Measurements from ENCODE around the gene TCIRG1.

Gene TCIRG1

DNA sequence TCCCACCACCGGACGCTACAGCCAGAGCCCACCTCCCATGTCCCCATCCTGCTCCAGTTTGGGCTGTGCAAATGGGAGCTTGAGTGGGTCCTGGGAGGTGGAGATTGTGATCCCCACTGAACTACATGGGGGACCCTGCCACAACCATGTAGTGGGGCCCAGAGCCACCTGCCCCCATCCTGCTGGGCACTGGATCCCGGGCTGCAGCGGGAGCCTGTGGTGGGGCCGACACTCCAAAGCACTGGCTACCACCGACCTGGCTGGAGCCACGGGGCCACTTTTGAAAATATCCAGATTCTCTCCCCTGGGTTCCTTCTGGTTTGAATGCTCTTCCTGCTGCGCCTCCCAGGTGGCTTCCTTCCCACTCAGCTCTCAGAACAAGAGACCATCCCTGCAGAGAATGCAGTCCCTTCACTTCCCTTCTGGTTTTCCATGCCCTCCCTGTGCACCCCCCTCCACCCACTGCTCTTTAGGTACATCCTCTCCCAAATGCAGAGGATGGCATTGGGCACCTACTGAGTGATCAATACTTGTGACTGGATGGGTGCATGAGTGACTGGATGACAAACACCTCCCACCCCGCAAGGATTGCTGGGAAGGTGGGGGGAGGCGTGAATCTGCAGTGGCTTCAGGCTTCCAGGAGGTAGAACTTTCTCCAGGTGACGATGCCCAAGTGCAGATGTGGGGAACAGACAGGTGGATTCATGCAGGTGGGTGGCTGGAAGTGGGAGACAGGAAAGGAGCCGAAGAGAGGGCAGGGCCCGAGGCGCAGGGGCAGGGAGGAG is 34.1 kb upstream of the TCIRG1 start:
- DNase-seq (ENCODE audit: low spot score) = no peak

DNA sequence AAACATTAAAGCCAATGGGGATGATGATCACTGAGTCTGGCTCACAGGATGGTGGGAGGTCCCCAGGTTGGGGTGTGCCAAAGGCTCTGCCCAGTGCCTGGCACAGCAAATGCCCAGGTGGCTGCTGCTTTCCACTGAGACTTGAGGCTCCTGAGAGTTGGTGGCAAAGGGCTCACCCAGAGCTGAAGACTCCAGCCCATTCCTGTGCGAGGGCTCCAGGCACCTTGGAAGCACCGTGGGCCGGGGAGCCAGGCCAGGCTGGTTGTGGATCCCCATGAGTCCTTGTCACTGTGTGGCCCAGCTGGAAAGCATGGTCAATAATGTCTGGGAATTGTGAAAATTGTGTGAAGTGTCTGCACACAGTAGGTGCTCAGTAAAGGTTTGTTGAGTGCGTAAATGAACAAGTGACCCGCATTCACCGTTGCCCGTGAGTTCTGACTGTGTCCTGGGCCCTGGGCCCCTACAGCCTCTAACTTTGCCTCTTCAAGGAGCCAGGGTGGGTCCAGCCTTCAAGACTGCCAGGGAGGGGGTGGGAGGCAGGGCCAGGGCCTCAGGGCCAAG is 32.1 kb upstream of the TCIRG1 start:
- no peak for DNase-seq (ENCODE audit: low spot score)

DNA sequence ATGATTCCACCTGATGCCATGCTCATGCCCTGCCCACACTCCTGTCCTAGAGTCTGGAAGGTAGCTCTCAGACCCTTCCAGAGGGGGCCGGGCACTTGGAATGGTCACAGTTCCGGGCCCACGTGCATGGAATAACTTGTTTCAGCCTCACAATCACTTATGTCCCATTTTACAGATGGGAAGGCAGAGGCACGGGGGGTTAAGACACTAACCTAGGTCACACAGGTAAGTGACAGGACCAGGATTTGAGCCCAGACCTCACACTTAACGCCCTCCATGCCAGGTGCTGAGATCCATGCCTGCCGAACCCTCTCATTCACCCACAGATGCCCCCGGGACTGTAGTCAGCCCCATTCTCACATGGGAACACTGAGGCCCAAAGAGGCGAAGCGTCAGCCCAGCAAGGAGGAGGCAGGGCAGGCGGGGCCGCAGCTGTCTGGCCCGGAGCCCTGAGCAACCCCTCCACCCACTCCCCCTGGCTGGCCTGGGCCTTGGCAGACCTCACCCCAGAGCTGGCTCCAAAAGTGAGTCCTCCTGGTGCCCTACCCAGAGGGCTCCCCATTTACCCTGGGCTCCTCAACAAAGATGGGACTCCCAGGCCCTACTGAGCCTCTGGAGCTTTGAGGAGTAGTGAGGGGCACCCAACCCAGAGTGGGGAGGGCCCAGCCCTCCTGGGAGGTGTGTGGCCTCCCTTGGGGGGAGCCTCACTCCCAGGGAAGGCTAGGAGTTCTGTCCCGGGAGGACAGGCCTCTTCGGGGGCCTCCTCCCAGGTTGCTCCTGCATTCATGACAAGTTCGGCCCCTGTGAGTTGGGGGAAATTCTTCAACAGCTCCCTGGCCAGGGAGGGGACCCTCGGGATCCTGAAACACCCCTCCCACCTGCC is 31.1 kb upstream of the TCIRG1 start:
- no peak for DNase-seq (ENCODE audit: low spot score)

DNA sequence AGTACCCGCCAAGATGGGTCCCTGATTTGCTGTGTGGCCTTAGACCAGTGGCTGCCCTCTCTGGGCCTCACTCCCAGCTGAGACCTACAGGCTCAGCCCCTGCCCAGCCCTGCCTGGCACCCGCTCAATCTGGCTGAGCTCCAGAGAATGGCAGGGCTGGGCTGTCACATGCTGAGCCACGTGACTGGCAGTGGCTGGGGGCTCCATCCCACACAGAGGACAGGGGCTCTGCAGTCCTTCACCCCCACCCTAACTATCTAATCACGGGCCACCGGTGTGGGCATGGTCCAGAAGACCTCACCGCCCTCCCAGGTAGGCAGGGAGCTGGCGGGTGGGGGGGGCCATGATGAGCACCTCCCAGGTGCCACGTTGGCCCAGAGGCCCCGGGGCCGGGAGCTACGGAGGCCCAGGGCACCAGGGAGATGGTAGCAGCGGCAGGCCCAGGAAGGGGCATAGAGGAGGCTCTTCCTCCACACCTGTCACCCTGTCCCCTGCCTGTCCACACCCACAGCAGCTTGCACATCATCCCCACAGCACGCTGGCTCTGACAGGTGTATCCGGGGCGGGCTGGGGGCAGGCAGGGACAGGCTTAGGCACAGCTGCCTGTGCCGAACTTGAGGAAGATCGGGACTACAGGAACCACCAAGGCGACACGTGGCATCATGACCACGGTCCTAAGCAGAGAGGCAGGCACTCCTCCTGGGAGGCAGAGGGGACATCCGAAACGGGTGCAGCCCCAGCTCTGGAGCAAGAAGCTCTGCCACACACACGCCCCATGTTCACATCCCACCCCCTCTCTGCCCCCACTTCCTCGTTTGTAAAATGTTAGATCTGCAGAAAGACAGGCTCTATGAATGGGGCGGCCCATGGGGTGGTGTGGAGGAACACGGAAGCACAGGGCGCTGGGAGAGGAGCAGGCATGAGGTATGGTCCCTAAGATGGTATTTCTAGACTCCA is 30.2 kb upstream of the TCIRG1 start:
- DNase-seq (ENCODE audit: low spot score) = no peak

DNA sequence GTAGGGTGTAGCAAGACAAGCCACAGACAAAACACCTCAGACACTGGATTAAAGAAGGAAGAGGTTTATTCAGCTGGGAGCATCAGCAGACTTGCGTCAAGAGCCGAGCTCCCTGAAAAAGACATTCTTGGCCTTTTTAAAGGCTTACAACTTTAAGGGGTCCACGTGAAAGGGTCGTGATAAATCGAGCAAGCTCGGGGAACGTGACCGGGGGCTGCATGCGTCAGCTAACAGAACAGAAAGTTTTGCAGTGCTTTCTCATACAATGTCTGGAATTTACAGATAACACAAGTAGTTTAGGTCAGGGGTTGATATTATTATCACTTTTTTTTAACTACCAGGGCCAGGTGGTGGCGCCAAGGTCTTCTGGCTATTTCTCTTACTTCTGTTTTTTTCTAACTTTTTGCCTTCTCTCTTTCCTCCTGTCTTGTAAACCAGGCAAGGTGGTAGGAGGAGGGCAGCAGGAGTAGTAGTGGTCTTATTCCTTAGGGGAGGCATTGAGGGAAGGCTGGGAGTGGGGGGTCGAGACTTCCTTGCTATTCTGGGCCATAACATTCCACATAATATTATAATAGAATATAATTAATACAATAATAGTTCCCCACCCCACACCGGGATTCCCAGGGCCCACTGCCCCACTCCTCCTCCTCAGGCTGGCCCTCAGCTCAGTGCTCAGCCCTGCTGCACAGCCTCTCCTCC is 29.3 kb upstream of the TCIRG1 start:
- DNase-seq (ENCODE audit: low spot score) = no peak

DNA sequence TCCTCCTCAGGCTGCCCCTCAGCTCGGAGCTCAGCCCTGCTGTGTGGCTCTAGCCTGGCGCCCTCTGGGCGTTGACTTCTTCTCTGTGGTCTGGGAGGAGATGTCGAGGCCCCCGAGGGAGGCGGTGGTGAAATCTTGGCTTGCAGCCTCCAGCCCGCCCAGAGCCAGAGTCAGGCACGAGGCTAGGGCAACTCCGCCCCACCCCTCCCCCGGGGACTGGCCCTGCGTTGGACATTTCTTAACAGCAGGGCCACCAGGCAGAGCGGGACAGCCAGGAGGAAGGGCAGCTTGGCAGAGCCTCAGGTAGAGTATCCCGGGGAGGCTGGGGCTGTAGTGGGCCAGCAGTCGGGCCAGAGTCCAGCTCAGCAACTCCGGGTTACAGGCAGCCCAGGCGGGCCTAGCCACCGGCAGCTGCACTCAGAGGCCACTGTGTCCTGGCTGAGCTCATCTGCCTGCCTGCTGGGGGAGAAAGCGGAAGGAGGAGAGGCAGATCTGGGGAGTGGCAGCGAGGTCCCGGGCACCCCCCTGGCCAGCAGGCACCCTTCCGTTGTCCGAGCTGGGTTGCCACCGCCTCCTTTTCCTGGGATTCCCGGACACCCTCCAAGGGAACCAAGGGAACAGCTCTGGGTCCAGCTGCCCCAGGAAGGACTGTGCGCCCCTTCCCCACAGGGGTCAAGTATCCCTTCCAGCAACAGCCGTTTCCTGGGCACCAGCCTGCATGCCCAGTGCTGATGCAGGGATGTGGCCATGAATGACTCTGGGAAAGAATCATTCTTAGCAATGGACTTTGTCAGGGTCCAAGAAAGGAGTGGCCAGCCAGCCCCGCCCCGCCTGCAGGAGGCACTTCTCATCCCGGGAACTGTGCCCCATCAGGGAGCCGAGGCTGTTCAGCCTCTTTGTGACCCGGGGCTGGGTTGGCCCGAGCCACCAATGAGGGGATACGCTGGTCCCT is 28.5 kb upstream of the TCIRG1 start, which contains the start of gene ALDH3B1:
TSS of gene ALDH3B1 (plus strand) at position 238 of the 952 bp plus-strand sequence. CDS start 4,971 bp downstream, outside the sequence.
- DNase-seq (ENCODE audit: low spot score) = no peak

DNA sequence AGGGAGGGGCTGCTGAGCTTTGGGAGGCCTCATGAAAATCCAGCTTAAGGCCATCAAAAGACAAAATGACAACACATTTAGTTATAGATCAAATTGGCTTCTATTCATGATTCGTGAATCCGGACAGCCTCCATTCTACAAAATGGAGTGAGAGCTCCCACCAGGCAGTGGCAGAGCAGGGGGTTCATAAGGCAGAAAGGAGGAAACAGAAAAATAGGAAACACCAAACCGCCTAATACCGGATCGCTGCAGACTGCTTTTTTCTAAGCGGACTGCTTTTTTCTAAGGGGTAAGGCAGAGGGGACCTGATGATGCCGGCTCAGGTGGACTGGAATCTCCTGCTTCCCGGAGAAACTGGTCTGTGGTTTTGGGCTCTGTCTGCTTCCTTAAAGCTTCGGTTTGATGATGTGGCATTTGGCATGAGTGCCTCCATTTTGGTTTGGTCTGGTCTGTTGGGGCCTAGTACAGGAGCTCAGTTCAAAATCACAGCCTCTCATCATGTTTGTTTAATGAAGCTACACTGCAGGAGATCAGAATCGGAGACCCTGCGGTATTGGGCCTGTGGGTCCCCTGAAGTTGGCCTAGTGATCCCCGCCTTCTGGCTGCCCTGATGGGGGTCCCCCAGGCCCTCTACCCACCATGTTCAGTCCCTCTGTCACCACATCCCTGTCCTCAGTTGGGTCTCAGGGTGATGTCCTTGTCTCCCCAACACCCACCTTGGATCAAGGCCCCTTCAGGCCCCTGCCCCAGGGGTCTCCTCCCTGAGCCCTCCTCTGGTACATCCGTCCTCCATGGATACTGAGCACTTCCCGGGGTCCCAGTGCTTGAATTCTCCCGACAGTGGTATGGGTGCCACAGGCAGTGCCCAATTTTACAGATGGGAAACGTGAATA is 27.5 kb upstream of the TCIRG1 start:
- no peak for DNase-seq (ENCODE audit: low spot score)

DNA sequence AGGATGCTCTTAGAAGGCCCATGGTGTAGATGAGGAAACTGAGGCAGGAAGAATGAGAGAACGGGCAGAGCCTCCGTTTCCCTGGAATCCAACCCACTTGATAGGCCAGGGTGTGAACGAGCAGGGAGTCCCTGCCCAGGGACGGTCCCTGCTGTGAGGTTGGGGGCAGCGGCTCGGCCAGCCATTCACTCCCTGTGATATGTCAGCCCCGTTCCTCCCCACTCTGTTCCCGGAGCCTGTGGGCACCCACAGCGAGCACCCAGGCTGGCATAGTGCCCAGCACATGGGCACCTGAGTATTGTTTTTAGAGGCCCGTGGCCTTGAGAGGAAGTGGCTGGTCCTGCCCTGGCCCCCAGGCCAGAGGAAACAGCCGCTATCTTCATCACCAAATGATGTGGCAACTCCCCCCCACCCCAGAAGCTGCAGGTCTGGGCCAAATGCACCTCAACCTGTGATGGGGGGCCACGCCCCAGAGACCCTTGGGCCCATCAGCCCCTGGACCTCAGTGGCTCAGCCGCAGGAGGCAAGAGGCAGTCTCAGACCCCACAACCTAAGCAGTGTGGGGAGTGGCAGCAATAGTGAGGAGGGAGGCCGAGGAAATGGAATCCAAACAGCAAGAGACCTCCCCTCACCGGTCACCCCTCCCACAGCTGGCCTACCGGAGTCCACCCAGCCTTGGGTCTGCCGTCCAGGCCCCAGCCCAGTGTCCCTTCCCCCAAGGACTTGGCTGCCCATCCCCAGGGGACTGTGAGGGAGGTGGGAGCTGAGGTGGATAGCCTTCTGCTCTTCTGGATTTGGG is 26.6 kb upstream of the TCIRG1 start:
- DNase-seq (ENCODE audit: low spot score) = no peak

DNA sequence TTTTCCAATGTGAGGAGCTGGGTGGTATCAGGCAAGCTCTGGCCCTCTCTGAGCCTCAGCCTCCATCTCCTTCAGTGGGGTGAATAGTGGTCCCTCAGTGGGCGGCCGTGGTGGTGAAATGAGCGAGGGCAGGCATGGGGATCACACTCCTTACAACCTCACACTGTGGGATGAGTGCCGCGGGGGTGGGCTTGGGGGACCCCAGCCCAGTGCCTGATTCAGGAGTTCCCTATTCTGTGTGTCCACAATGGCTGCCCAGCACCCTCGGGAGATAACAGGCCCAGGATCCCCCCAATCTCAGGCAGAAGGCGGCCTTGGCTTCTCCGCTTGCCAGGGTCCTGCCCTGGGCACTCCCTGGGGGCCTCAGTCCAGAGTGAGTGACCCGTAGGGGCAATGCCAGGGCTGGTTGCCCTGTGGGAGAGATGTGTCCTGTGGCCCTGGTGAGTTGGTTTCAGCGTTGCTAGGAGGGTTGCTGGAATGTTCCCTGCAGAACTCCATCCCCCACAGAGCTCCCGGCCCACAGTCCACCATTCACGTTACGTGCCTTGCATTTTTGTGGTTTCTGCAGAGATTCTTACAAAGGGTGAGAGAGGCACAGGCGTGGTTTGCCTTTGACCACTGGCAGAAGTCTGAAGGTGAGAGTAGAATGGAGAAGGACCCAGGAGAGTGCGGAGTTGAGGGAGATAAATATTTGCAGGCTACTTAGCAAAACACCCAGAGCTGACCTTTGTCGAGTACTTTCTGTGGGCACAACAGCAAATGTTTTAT is 25.8 kb upstream of the TCIRG1 start:
- DNase-seq (ENCODE audit: low spot score) = no peak

DNA sequence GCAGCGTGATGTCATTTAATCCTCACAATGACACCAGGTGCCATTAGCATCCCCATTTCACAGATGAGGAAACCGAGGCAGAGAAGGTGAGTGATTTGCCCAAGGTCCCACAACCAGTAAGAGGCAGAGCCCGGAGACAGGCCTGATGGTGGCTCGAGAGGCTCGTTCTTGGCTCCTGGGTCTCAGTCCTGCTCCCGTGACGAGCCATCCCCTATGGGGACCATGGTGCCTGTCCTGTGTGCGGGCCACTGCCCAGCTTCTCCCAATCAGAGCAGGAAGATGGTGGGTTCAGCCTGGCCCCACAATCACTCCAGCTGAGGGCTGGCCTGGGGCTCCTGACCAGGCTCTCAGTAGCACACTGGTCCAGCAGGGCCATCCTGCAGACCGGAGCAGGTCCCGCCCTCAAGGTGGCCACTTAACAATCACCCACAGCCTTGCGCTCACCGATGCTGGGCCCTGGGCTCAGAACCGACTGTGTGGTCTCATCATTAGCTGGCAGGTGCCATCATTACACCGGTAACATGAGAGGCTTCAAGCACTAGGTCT is 25.1 kb upstream of the TCIRG1 start:
- DNase-seq (ENCODE audit: low spot score) = no peak

DNA sequence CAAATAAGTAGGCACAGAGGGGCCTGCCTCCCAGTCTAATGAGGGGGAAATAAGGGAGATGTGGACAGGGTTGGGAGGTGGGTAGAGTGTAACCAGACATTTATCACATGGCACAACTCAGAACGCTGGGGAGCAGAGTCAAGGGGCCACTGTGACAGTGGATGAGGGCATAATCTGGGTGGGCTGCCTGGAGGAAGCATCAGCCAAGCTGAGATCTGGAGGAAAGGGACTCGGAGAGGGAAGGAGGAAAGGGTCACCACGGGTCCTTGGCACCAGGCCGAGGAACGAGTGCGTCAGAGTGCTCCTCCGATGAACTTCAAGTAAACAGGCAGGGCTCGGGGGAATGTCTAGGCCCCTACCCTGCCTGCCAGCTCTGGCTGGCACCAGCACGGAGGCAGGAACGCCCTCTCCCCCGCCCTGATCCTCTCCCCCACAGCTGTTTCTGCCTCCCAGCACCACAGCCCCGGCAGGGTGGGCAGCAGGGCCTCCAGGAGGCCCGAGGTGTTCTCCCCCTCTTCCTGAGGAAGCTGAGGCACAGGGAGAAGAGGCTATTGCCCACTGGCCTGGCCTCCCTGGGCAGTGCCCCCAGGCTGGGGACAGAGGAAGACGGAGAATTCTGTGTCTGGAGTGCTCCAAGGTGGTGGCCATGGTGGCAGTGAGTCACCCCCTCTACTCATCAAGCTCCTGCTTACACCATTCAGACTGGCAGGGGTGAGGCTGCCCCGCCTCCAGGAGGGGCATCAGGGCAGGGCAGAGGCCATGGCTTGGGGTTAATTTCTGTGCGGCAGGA is 24.5 kb upstream of the TCIRG1 start:
- DNase-seq (ENCODE audit: low spot score) = no peak

DNA sequence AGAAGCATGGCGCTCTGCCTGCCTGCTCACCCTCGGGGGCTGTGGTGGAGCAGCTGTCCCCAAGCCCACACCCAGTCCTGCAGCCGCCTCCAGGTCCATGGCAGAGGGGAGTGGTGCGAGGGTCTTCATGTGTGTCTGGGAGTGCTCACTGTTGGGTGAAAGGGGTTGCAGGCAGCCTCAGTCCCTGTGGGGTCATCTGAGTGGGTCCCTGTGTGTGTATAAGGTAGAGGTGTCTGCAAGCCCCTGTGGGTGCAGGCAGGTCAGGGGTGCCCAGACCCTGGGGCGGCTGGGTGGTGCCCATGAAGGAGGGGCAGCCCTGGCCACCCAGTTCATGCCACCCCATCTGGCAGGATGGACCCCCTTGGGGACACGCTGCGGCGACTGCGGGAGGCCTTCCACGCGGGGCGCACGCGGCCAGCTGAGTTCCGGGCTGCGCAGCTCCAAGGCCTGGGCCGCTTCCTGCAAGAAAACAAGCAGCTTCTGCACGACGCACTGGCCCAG is 23.8 kb upstream of the TCIRG1 start:
- no peak for DNase-seq (ENCODE audit: low spot score)

DNA sequence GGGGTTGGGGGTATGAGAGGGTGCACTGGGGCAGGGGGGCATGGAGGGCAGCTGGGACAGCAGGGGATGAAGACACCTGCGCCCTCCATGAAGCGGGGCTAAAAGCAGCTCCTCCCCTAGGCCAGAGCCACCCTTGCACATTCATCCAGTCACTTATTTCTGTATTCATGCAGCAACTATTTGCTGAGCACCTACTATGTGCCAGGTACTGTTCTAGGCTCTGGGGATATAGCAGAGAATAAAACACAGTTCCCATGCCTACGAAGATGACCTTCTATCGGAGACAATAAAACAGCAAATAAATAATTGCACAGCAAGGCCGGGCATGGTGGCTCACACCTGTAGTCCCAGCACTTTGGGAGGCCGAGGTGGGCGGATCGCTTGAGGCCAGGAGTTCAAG is 23.4 kb upstream of the TCIRG1 start:
- DNase-seq (ENCODE audit: low spot score) = no peak

DNA sequence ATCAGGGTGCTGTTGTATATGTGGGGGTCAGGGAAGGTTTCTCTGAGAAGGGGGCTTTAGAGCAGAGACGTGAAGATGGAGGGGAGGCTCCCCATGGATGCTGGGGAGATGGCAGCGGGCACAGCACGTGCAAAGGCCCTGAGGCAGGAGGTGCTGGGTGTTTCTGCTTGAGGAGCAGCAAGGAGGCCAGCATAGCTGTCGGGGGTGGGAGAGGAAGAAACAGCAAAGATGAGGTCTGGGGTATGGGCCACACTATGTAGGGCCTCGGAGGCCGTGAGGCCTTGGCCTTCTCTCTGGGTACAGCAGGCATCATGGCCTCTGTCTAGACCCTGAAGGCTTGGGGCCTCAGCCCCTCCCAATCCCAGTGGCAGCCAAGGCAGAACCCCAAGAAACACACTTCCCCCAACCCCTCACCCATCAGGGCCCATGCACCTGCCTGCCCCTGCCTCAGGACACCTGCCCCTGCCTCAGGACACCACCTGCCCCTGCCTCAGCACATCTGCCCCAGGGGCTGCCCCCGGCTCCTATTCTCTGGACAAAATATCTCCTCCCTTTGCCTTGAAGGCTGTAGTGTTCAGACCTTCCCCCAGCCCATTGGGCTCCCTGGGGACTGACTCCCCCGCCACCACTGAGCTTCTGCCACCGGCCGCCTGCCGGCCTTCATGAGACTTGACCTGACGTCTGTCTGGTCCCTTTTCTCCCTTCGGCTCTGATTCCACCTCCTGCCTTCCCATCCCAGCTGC is 22.5 kb upstream of the TCIRG1 start:
- no peak for DNase-seq (ENCODE audit: low spot score)
